Naive B cell (primary cell): ENCODE measurements around the gene ENOX2. TPM values are rescaled to one million over a fixed set of nuclear protein-coding genes. Genes with fewer than 3 reads are reported as not detected.
"Not testable (repeated sequence)": the region's sequence is repeated elsewhere in the genome, so short reads cannot be mapped to it uniquely, and the experiment has no call there.

Experiments used
- ATAC-seq, 2 donors: fragments of 150-1000 bp; cut with Tn5 transposase; 2 replicates each; pipeline ENCODE4 v1.10.0; 2021; ENCODE audit warnings: low read depth in 2 of 2, mild to moderate bottlenecking in 2 of 2, moderate library complexity in 2 of 2
- DNase-seq: peaks from one replicate; pipeline ENCODE4 v3.0.0; 2022
- H3K27ac Mint-ChIP-seq, 6 donors: one replicate each; pipeline ENCODE4 v1.8.0; 2020 to 2022; ENCODE audit warnings: mild to moderate bottlenecking in 6 of 6, mixed read lengths in 6 of 6, moderate library complexity in 5 of 6, inconsistent platforms in 2 of 6
- H3K27me3 Mint-ChIP-seq, 3 donors: one replicate each; pipeline ENCODE4 v1.8.0; 2021 to 2022; ENCODE audit warnings: mixed read lengths in 3 of 3, mild to moderate bottlenecking in 1 of 3
- H3K36me3 Mint-ChIP-seq, 2 donors: one replicate each; pipeline ENCODE4 v1.8.0; 2020 to 2022; ENCODE audit warnings: mixed read lengths in 2 of 2, inconsistent platforms in 1 of 2, mild to moderate bottlenecking in 1 of 2
- H3K4me1 Mint-ChIP-seq, 3 donors: one replicate each; pipeline ENCODE4 v1.8.0; 2020 to 2022; ENCODE audit warnings: mixed read lengths in 3 of 3, inconsistent platforms in 1 of 3, mild to moderate bottlenecking in 1 of 3, moderate library complexity in 1 of 3
- H3K4me3 Mint-ChIP-seq, 8 donors: one replicate each; pipeline ENCODE4 v1.8.0; 2020 to 2022; ENCODE audit warnings: mild to moderate bottlenecking in 8 of 8, mixed read lengths in 8 of 8, moderate library complexity in 8 of 8, inconsistent platforms in 2 of 8
- H3K9me3 Mint-ChIP-seq, 7 donors: one replicate each; pipeline ENCODE4 v1.8.0; 2020 to 2022; ENCODE audit warnings: mixed read lengths in 7 of 7, mild to moderate bottlenecking in 5 of 7, inconsistent platforms in 2 of 7, moderate library complexity in 1 of 7
- polyA plus RNA-seq, 6 donors: library from polyadenylated mRNA; unstranded; fragments of 300-500 nt; fragmentation: Illumina TruSeq; gene quantifications; one replicate each; pipeline ENCODE4 v1.2.3, GENCODE V29; 2021; ENCODE audit warnings: low read depth in 6 of 6

The ENOX2 gene
- polyA plus RNA-seq, 6 donors from 2014 or later, result 17.2 to 32.6 (median 25.2) TPM

DNA sequence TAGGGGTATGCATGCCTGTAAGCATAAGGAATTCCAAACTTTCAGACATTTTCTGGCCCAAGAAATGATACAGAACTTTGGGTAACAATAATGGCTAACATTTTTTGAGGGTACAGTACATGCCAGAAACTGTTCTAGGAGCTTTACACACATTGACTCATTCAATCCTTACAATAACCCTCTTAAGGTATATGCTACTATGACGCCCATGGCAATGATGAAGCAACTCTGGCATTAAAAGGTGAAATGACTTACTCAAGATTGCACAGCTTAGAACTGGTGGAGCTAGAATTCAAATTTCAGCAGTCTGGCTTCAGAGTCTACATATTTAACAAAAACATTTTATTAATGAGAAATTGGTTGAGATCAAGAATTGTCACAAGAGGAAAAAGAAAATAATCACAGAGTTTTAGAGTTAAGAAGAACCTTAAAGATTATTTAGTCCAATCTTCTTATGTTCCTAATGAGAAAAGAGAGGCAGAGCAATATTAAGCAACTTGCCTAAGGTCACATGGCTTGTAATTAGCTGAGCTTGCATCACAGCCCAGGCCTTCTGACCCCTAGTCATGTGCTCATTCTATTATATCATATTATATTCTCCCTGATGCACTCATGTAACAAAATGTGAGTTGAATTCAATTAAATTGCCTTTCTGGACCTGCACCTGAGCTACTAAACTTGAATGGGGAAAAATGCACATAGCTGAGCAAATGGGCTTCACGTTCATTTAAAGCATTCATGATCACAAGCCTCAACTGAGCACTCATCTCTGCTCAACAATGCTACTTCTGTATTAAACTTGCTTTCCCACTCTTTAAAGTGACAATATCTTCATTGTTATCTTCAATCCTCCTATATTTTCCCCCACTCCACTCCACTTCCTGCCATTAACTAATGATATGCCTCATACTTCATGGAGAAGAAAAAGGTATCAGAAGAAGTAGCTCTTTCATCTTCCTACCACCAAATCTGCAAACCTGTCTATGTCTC lies 73.2 kb downstream of the ENOX2 start:
- H3K27ac Mint-ChIP-seq, result no peak overlapping the region
- ATAC-seq (no peak), DNase-seq (no peak)
- H3K9me3 Mint-ChIP-seq, result no peaks in the 10 kb centered on the region
- H3K4me1 Mint-ChIP-seq, result peaks cover 26 to 41% (median 36%) of the 10 kb centered on the region in 3 donors
- no peak overlapping the region for H3K4me3 Mint-ChIP-seq
- H3K27me3 Mint-ChIP-seq, result no peaks in the 10 kb centered on the region
- no peaks in the 10 kb centered on the region for H3K36me3 Mint-ChIP-seq

DNA sequence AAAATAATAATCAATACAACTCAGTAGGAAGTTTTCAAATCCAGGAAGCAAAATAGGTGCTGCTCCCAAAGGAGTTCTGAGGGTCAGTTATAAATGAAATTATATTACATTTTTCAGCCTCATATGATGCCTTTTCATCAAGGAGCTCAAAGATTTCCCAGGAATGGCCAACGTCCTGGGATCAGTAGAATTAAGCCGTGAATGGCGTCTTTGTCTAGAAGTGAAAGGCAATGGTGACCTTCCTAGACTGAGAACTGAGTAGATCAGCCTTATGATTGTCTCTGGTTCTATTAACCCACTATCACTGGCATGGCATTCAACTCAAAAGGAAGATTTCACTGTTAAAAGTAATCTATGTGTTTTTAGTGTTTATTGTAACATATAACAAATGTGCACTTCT lies 74.4 kb downstream of the ENOX2 start:
- Mint-ChIP-seq H3K9me3 (no peaks in the 10 kb centered on the region), H3K27me3 (no peaks in the 10 kb centered on the region), H3K4me3 (no peak overlapping the region), H3K27ac (no peak overlapping the region), H3K4me1 (peaks cover 21 to 31% (median 24%) of the 10 kb centered on the region in 3 donors), H3K36me3 (no peaks in the 10 kb centered on the region)
- ATAC-seq, result no peak
- no peak for DNase-seq

GRCh38 chrX:130827648-130828047 lies 75.4 kb downstream of the ENOX2 start:
- no peak for ATAC-seq

DNA sequence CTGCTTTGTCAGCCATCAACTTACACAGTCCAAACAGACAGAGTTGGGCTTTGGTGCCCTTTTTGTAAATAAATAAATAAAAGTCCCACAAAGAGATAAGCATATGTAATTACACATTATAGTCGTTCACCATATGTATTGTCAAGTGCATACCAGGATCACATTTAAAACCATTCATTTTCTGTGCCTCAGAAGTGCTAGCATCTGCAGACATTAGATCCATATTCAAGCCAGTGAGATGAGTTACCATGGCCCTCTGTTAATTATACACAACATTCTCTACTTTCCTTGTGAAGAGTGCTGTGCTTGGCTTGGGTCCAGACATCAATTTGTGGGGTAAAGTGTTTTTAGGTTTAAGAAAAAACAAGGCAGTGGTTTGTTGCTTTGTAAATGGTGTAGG lies 76.8 kb downstream of the ENOX2 start:
- DNase-seq (no peak), ATAC-seq (no peak)
- no peaks in the 10 kb centered on the region for H3K36me3 Mint-ChIP-seq
- no peak overlapping the region for H3K4me3 Mint-ChIP-seq
- no peak overlapping the region for H3K27ac Mint-ChIP-seq
- H3K4me1 Mint-ChIP-seq, result peaks cover 7 to 16% (median 10%) of the 10 kb centered on the region in 3 donors
- no peaks in the 10 kb centered on the region for H3K27me3 Mint-ChIP-seq
- no peaks in the 10 kb centered on the region for H3K9me3 Mint-ChIP-seq

More at GRCh38 chrX:130827648-130828047, 75.4 kb downstream of the ENOX2 start:
- Mint-ChIP-seq H3K27me3 (no peaks in the 10 kb centered on the region), H3K4me3 (no peak overlapping the region), H3K36me3 (no peaks in the 10 kb centered on the region), H3K4me1 (peaks cover 13 to 27% (median 15%) of the 10 kb centered on the region in 3 donors), H3K27ac (no peak overlapping the region), H3K9me3 (no peaks in the 10 kb centered on the region)
- DNase-seq, result no peak

DNA sequence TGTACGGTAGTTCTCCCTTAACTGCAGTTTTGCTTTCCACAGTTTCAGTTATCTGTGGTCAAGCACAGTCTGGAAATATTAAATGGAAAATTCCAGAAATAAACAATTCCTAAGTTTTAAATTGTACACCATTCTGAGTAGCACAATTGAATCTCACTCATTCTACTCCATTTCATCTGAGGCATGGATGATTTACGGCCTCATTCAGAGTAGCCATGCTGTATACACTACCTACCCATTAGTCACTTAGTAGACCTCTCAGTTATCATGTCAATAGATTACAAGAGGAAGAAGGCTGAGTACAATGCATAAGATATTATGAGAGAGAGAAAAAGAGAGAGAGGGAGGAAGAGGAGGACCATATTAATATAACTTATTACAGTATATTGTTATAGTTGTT lies 77.5 kb downstream of the ENOX2 start:
- Mint-ChIP-seq H3K9me3 (peaks cover 0 to 3% (median 1%) of the 10 kb centered on the region in 7 donors), H3K36me3 (no peaks in the 10 kb centered on the region), H3K27me3 (no peaks in the 10 kb centered on the region), H3K4me1 (peaks cover 4 to 11% (median 9%) of the 10 kb centered on the region in 3 donors), H3K27ac (no peak overlapping the region), H3K4me3 (no peak overlapping the region)
- no peak for ATAC-seq
- no peak for DNase-seq

GRCh38 chrX:130819367-130819766 lies 83.6 kb downstream of the ENOX2 start:
- not testable (repeated sequence) for H3K27ac Mint-ChIP-seq, H3K4me3 Mint-ChIP-seq, ATAC-seq, DNase-seq, H3K36me3 Mint-ChIP-seq, H3K27me3 Mint-ChIP-seq
- H3K9me3 Mint-ChIP-seq, result peaks cover 0 to 17% (median 7%) of the 10 kb centered on the region in 7 donors
- peaks cover 4 to 27% (median 7%) of the 10 kb centered on the region in 3 donors for H3K4me1 Mint-ChIP-seq

DNA sequence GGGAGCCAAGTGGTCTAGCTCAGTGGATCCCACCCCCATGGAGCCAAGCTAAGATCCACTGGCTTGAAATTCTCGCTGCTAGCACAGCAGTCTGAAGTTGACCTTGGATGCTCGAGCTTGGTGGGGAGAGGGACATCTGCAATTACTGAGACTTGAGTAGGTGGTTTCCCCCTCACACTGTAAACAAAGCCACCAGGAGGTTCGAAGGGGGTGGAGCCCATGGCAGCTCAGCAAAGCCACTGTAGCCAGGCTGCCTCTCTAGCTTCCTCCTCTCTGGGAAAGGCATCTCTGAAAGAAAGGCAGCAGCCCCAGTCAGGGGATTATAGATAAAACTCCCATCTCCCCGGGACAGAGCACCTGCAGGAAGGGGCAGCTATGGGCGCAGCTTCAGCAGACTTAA lies 89.1 kb downstream of the ENOX2 start:
- ATAC-seq, H3K4me3 Mint-ChIP-seq, H3K27ac Mint-ChIP-seq, DNase-seq, H3K27me3 Mint-ChIP-seq: not testable (repeated sequence)
- peaks cover 5 to 22% (median 9%) of the 10 kb centered on the region in 7 donors for H3K9me3 Mint-ChIP-seq
- H3K36me3 Mint-ChIP-seq, result peaks cover 0 to 12% of the 10 kb centered on the region in 2 donors
- peaks cover 0 to 22% (median 4%) of the 10 kb centered on the region in 3 donors for H3K4me1 Mint-ChIP-seq

GRCh38 chrX:130810561-130810960 lies 92.4 kb downstream of the ENOX2 start:
- Mint-ChIP-seq H3K4me1 (no peaks in the 10 kb centered on the region), H3K27me3 (no peaks in the 10 kb centered on the region), H3K27ac (no peak overlapping the region), H3K9me3 (peaks cover 2 to 14% (median 6%) of the 10 kb centered on the region in 7 donors), H3K4me3 (no peak overlapping the region), H3K36me3 (peaks cover 0 to 12% of the 10 kb centered on the region in 2 donors)
- DNase-seq (no peak), ATAC-seq (no peak)

DNA sequence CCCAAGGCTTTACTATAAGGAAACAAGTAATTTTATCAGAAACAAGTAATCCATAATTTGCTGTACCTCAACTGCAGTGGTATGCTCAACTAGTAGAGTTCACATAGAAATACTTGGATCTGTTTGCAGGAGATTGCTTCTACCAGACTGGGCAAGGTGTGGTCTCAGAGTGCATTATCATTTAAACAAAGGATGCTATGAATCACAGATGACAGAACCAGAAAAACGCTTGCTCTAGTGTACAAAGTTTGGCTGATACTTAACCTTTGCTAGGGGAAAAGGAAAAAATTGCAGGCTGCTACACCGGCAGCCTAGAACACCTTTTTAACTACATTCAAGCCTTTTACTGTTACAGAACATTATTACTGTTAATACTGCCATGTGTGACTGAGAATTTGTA lies 97.1 kb downstream of the ENOX2 start:
- Mint-ChIP-seq H3K27me3 (no peaks in the 10 kb centered on the region), H3K4me3 (no peak overlapping the region), H3K27ac (no peak overlapping the region), H3K4me1 (peaks cover 0 to 4% (median 0%) of the 10 kb centered on the region in 3 donors), H3K36me3 (no peaks in the 10 kb centered on the region), H3K9me3 (no peaks in the 10 kb centered on the region)
- ATAC-seq (no peak), DNase-seq (no peak)

- no peak overlapping the region for H3K27ac Mint-ChIP-seq
- H3K36me3 Mint-ChIP-seq, result no peaks in the 10 kb centered on the region
Measured at GRCh38 chrX:130803537-130803936, 99.5 kb downstream of the ENOX2 start.

DNA sequence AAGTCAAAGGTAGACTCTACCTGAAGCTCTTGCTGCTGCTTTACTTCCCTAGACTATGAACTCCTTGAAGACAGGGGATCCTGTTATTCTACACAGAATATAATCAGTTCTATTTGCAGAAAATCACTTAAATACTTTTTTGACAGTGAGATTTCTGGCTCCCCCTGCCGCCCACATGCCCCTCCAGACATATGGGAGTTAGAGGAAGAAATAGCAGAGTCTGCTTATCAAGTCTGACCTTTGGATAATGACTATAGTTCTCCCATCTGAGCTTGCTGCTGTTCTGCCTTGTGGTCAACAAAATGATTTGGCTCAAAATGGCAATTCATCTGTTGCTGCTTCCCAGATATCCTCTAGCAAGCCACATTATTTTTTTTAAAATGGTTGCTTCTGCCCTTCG lies 101.1 kb downstream of the ENOX2 start:
- DNase-seq, result no peak
- no peak for ATAC-seq
- H3K27me3 Mint-ChIP-seq, result no peaks in the 10 kb centered on the region
- peaks cover 0 to 4% (median 0%) of the 10 kb centered on the region in 3 donors for H3K4me1 Mint-ChIP-seq
- no peak overlapping the region for H3K4me3 Mint-ChIP-seq
- no peaks in the 10 kb centered on the region for H3K9me3 Mint-ChIP-seq
- H3K27ac Mint-ChIP-seq, result no peak overlapping the region
- no peaks in the 10 kb centered on the region for H3K36me3 Mint-ChIP-seq

More at GRCh38 chrX:130803537-130803936, 99.5 kb downstream of the ENOX2 start:
- H3K9me3 Mint-ChIP-seq, result no peaks in the 10 kb centered on the region
- peaks cover 0 to 4% (median 0%) of the 10 kb centered on the region in 3 donors for H3K4me1 Mint-ChIP-seq
- H3K4me3 Mint-ChIP-seq, result no peak overlapping the region
- no peaks in the 10 kb centered on the region for H3K27me3 Mint-ChIP-seq
- ATAC-seq (no peak), DNase-seq (no peak)

- Mint-ChIP-seq H3K36me3 (no peaks in the 10 kb centered on the region), H3K9me3 (no peaks in the 10 kb centered on the region), H3K4me3 (no peak overlapping the region), H3K27ac (no peak overlapping the region), H3K27me3 (no peaks in the 10 kb centered on the region), H3K4me1 (peaks cover 0 to 6% (median 0%) of the 10 kb centered on the region in 3 donors)
- DNase-seq (no peak), ATAC-seq (no peak)
Measured at GRCh38 chrX:130799393-130799792, 103.6 kb downstream of the ENOX2 start.

DNA sequence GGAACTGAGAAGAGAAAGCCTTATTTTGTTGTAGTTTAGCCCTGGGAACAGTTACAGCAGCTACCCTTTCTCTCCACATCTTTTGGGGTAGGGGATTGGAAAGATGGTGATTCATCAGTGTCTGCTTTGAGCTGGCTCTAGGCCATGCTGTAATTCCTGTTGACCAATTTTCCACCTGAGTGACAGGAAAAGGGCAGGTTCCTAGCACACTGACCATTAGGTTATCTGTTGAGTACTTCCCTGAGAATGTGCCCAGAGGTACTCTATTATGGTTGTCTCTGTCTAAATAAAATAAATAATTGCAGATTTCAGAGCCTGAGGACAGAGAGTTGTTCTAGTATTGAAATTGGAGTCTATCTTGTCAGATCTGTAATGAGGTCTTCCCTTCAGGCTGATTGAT lies 109.0 kb downstream of the ENOX2 start:
- no peak for DNase-seq
- Mint-ChIP-seq H3K27me3 (no peaks in the 10 kb centered on the region), H3K36me3 (no peaks in the 10 kb centered on the region), H3K27ac (no peak overlapping the region), H3K9me3 (peaks cover 0 to 5% (median 0%) of the 10 kb centered on the region in 7 donors), H3K4me1 (peaks cover 0 to 5% (median 0%) of the 10 kb centered on the region in 3 donors), H3K4me3 (no peak overlapping the region)
- no peak for ATAC-seq

DNA sequence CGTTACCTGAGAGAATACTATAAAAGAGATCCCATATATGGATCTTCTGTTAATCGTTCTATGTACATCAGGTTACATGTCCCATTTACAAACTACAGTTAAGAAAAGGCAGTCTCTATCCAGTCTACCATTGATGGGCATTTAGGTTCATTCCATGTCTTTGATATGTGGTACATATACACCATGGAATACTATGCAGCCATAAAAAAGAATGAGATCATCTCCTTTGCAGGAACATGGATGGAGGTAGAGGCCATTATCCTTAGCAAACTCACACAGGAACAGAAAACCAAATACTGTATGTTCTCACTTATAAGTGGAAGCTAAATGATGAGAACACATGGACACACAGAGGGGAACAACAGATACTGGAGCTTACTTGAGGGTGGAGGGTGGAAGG lies 111.1 kb downstream of the ENOX2 start:
- H3K4me3 Mint-ChIP-seq, H3K36me3 Mint-ChIP-seq, H3K27me3 Mint-ChIP-seq, DNase-seq, ATAC-seq, H3K9me3 Mint-ChIP-seq, H3K4me1 Mint-ChIP-seq, H3K27ac Mint-ChIP-seq: not testable (repeated sequence)
